ENCODE results near the gene TRUB1. TPM values are rescaled to one million over a fixed set of nuclear protein-coding genes. Genes with fewer than 3 reads are reported as not detected.

TRUB1 gene
- total RNA-seq, 1 donor from 2014 or later: 18.4 TPM

- no peak for TF ChIP-seq CTCF (IDR thresholded peaks at IDR 0.05; ENCODE audit: borderline replicate concordance)
- Histone ChIP-seq H3K9me3 (replicated peaks) (no peaks in the 10 kb centered on the region), H3K4me1 (peaks cover 56% of the 10 kb centered on the region), H3K27ac (replicated peaks) (no peak overlapping the region), H3K4me3 (no peak overlapping the region), H3K36me3 (peaks cover 6% of the 10 kb centered on the region), H3K27me3 (ENCODE audit: low read depth) (no peaks in the 10 kb centered on the region)
- DNase-seq: no peak
- intact Hi-C loops (cut with micrococcal nuclease): no loop called here
Measured at GRCh38 chr10:114957673-114958072, 19.7 kb downstream of the TRUB1 start.

GRCh38 chr10:114962441-114962840 lies 24.4 kb downstream of the TRUB1 start:
- H3K36me3 ChIP-seq: peaks cover 17% of the 10 kb centered on the region
- no peak for TF ChIP-seq CTCF (IDR thresholded peaks at IDR 0.05; ENCODE audit: borderline replicate concordance)
- H3K9me3 ChIP-seq (replicated peaks): peaks cover 7% of the 10 kb centered on the region
- peaks cover 70% of the 10 kb centered on the region for H3K4me1 ChIP-seq
- no peak overlapping the region for H3K4me3 ChIP-seq
- H3K27ac ChIP-seq (replicated peaks): peak overlapping the region; percentile 66
- no peaks in the 10 kb centered on the region for H3K27me3 ChIP-seq (ENCODE audit: low read depth)
- intact Hi-C loops (cut with micrococcal nuclease): no loop called here
- no peak for DNase-seq

- peaks cover 7% of the 10 kb centered on the region for H3K9me3 ChIP-seq (replicated peaks)
- H3K4me3 ChIP-seq: no peak overlapping the region
- peaks cover 76% of the 10 kb centered on the region for H3K4me1 ChIP-seq
- peaks cover 17% of the 10 kb centered on the region for H3K36me3 ChIP-seq
- TF ChIP-seq CTCF (IDR thresholded peaks at IDR 0.05; ENCODE audit: borderline replicate concordance): no peak
- peak overlapping the region; percentile 66 for H3K27ac ChIP-seq (replicated peaks)
- no peaks in the 10 kb centered on the region for H3K27me3 ChIP-seq (ENCODE audit: low read depth)
- no peak for DNase-seq
- intact Hi-C loops (cut with micrococcal nuclease): no loop called here
Measured at GRCh38 chr10:114963908-114964307, 25.9 kb downstream of the TRUB1 start.

GRCh38 chr10:114967071-114967470 lies 29.1 kb downstream of the TRUB1 start:
- intact Hi-C loops (cut with micrococcal nuclease): no loop called here
- H3K36me3 ChIP-seq: peaks cover 13% of the 10 kb centered on the region
- H3K4me3 ChIP-seq: no peak overlapping the region
- no peak overlapping the region for H3K27ac ChIP-seq (replicated peaks)
- H3K27me3 ChIP-seq (ENCODE audit: low read depth): no peaks in the 10 kb centered on the region
- peaks cover 79% of the 10 kb centered on the region for H3K4me1 ChIP-seq
- peaks cover 7% of the 10 kb centered on the region for H3K9me3 ChIP-seq (replicated peaks)
- TF ChIP-seq CTCF (IDR thresholded peaks at IDR 0.05; ENCODE audit: borderline replicate concordance): no peak
- no peak for DNase-seq

- intact Hi-C loops (cut with micrococcal nuclease): no loop called here
- no peak for TF ChIP-seq CTCF (IDR thresholded peaks at IDR 0.05; ENCODE audit: borderline replicate concordance)
- peaks cover 13% of the 10 kb centered on the region for H3K36me3 ChIP-seq
- no peaks in the 10 kb centered on the region for H3K27me3 ChIP-seq (ENCODE audit: low read depth)
- no peak overlapping the region for H3K4me3 ChIP-seq
- H3K9me3 ChIP-seq (replicated peaks): no peaks in the 10 kb centered on the region
- H3K4me1 ChIP-seq: peaks cover 54% of the 10 kb centered on the region
- DNase-seq: no peak
- peak overlapping the region; percentile 13 for H3K27ac ChIP-seq (replicated peaks)
Measured at GRCh38 chr10:114970515-114970914, 32.5 kb downstream of the TRUB1 start.

- Histone ChIP-seq H3K9me3 (replicated peaks) (no peaks in the 10 kb centered on the region), H3K4me3 (no peak overlapping the region), H3K27ac (replicated peaks) (no peak overlapping the region), H3K4me1 (peaks cover 30% of the 10 kb centered on the region), H3K27me3 (ENCODE audit: low read depth) (no peaks in the 10 kb centered on the region), H3K36me3 (peaks cover 15% of the 10 kb centered on the region)
- DNase-seq: no peak
- TF ChIP-seq CTCF (IDR thresholded peaks at IDR 0.05; ENCODE audit: borderline replicate concordance): no peak
- intact Hi-C loops (cut with micrococcal nuclease): no loop called here
Measured at GRCh38 chr10:114973306-114973705, 35.3 kb downstream of the TRUB1 start.
